ENCODE data around the gene AHRR.
"Not testable (repeated sequence)": the region's sequence is repeated elsewhere in the genome, so short reads cannot be mapped to it uniquely, and the experiment has no call there.

AHRR gene

DNA sequence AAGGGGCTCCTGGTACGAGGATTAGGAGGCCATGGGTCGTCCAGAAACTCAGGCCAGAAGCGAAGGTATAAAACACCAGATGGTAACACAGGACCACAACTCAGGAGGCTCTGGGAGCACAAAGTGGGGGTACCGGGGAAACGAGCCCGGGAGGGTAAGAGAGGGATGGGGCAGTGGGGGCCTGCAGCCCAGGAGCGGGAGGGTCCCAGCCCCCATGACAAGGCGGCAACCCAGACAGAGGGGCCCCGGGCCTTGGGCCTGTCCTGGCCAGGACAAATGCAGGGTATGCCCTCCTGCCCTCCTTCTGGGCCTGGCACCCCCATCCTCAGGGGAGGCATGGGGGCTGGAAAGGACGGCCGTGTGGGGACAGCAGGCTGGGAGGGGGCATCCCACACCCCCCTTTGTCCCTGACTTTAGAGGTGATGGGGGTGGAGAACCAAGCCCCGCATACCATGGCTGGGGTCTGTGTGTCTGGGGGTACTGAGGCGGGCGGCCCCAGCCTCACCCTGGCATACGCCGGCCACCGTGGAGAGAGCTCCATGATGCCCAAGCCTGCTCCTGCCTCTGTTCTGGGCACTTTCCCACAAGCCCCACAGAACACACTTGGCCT is 74.5 kb downstream of the AHRR start:
- H3K9me3 ChIP-seq: no peaks in the 10 kb centered on the region
- H3K4me1 ChIP-seq: peaks cover 16% of the 10 kb centered on the region
- H3K36me3 ChIP-seq (replicated peaks): no peaks in the 10 kb centered on the region
- H3K4me3 ChIP-seq: no peak overlapping the region
- H3K27me3 ChIP-seq (ENCODE audit: low read depth): no peaks in the 10 kb centered on the region
- no peak for DNase-seq (ENCODE audit: low spot score in 2 of 2)
- in situ Hi-C loops (cut with MboI; ENCODE audit: low sequenced_read_pairs): no loop called here

DNA sequence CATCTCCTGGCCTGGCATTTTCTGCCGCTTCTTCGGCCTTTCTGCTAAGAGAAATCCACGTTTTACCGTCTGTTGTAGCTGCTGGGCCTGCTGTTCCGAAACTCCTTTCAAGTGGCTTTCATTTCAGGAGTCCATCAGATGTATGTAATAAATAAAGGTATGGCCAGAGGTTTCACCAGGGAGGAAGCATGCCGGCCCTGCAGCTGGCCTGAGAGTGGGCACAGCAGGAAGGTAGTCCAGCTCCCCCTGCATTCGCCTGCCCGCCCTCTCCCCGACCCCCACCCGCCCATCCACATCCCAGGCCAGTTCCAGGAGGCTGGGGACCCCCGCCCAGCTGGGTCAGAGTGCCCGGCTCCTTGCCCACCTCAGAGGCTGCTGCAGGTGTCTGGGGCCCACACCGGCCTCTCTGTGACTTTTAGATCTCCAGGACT is 75.0 kb downstream of the AHRR start:
- H3K4me3 ChIP-seq: no peak overlapping the region
- no peak for DNase-seq (ENCODE audit: low spot score in 2 of 2)
- peaks cover 16% of the 10 kb centered on the region for H3K4me1 ChIP-seq
- H3K36me3 ChIP-seq (replicated peaks): no peaks in the 10 kb centered on the region
- in situ Hi-C loops (cut with MboI; ENCODE audit: low sequenced_read_pairs): no loop called here
- H3K27me3 ChIP-seq (ENCODE audit: low read depth): no peaks in the 10 kb centered on the region
- H3K9me3 ChIP-seq: no peaks in the 10 kb centered on the region

DNA sequence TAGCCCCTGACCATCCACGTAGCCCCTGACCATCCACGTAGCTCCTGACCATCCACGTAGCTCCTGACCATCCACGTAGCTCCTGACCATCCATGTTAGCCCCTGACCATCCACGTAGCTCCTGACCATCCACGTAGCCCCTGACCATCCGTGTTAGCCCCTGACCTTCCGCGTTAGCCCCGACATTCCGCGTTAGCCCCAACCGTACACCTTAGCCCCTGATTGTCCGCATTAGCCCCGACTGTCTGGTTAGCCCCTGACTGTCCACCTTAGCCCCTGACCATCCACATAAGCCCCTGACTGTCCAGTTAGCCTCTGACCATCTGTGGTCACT is 76.6 kb downstream of the AHRR start:
- H3K27me3 ChIP-seq (ENCODE audit: low read depth); H3K4me3 ChIP-seq; DNase-seq (ENCODE audit: low spot score in 2 of 2); H3K9me3 ChIP-seq; H3K36me3 ChIP-seq (replicated peaks); in situ Hi-C loops (cut with MboI; ENCODE audit: low sequenced_read_pairs): not testable (repeated sequence)
- H3K4me1 ChIP-seq: peaks cover 16% of the 10 kb centered on the region

DNA sequence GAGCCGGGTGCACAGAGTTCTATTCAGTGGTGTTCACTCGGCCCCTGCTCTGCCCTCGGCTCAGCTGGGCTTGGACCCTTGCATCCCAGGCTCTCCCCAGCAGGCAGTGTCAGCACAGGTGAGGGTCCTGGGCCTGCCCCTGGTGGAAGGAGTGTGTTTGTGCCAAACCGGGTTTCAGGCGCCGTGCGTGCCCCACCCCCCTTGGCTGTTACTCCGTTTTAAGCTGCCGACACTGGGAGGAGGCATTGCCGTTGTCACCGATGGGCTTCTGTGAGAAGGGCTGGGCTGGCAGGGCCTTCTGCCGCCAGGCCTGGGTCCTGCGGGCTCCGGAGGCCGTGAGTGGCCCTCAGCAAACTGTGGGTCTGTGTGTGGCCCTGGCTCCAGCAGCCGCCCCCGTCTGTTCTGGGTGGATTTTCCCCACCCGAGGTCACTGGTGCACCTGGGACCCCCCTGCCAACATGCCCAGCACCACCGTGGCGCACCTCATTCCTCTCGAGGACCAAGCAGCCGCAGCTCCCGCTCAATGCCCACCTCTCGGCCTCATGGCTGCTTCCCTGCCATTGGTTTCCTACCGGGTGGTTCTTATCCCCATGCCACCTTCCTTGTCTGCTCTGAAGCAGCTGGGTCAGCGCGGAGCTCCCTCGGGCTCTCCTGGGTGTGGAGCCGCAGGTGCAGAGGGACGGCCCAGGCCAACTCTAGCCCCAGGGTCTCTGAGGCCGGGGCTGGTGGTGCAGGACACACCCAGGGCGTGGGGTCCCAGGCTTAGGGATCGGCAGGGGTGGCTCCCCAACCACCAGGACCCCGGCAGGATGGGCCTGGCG is 77.2 kb downstream of the AHRR start:
- no peaks in the 10 kb centered on the region for H3K27me3 ChIP-seq (ENCODE audit: low read depth)
- peaks cover 16% of the 10 kb centered on the region for H3K4me1 ChIP-seq
- no peaks in the 10 kb centered on the region for H3K9me3 ChIP-seq
- in situ Hi-C loops (cut with MboI; ENCODE audit: low sequenced_read_pairs): no loop called here
- no peaks in the 10 kb centered on the region for H3K36me3 ChIP-seq (replicated peaks)
- H3K4me3 ChIP-seq: no peak overlapping the region
- no peak for DNase-seq (ENCODE audit: low spot score in 2 of 2)

DNA sequence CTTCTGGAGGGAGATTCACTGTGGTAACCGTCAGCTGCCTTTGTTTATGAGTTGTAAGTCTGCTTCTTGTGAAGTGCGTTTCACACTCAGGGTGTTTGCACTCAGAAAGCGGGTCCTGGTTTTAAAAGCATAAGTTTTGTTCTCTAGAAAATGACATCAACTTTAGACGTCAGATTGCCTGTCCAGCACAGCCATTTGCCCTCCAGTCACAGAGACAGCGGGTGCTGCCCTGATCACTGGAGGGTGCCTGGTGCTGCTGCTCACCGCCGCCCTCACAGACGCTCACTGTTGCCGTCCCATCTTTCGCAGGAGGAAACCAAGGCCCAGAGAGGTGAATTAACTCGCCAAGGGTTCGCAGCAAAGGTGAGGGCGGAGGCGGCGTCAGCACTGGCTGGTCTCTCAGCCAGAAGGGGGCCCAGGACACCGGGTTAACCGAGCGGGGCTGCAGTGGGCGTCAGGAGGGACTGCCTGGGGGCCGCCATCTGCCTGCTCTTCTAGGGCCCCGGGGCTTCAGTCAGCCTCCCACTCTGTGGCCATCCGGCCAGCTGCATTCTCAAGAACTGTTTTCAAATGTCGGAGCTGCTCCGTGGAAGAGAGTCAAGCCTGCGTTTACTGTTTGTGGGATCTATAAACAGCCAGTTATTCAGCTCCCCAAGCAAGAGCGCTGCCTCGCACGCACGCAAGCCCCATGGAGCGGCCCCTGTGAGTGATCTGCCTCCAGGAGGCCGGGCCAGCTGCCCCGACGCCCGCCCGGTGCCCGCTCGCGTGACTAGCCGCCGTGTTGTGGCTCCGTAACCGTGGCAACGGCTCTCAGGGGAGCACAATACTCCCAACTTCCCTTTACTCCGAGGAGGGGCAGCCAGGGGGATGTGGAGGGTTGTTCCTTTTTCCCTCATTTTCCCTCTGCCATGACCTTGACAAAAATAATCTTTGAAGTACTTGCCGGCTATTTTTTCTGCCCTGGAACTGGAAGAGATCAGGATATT is 78.1 kb downstream of the AHRR start:
- Histone ChIP-seq H3K4me1 (peaks cover 16% of the 10 kb centered on the region), H3K4me3 (peak overlapping the region; percentile 2; the same call in 1 of the 2 replicates), H3K36me3 (replicated peaks) (no peaks in the 10 kb centered on the region), H3K9me3 (no peaks in the 10 kb centered on the region), H3K27me3 (ENCODE audit: low read depth) (no peaks in the 10 kb centered on the region)
- DNase-seq (ENCODE audit: low spot score in 2 of 2): peak; percentile 85 to 96
- in situ Hi-C loops (cut with MboI; ENCODE audit: low sequenced_read_pairs): no loop called here

DNA sequence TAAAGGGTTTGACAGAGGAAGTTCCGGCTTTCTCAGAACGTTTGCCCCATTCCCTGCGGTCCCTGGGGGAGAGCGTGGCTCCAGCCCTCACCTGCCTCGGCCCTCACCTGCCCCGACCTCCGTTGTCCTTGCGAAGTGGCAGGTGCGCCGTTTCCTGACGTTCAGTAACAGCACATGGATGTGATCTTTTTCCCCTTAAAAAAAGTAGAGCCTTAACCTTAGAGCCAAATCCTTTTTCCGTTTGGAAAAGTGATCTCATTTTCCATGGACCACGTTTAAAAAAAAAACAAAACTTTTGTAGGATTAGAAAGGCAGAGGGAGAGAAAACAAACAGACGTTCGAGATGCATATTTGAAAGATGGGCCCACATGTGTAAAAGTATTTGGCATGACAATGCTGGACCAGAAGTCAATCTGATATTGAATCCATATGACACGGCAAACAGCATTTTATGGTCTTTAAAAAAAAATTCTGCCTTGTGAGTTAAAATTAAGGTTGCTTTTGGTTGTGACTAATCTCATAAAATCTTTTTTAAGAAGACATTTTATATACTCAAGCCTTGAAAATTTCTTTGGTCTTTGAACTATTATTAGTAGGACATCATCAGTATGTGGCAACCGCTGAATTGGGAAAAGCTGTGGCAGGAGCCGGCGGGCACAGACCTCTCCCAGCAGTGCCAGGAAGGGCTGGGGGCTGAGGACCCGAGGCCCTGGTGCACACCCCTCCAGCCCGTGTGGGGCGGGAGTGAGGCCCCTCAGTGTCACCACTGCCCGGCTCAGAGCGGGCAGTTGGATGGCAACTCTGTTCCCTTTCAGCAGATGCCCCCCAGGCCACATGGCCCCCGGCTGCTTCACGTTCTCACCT is 79.0 kb downstream of the AHRR start:
- H3K36me3 ChIP-seq (replicated peaks): no peaks in the 10 kb centered on the region
- H3K4me3 ChIP-seq: no peak overlapping the region
- no peaks in the 10 kb centered on the region for H3K27me3 ChIP-seq (ENCODE audit: low read depth)
- DNase-seq (ENCODE audit: low spot score in 2 of 2): peak in 1 of 2 experiments; percentile 2
- H3K4me1 ChIP-seq: peaks cover 16% of the 10 kb centered on the region
- H3K9me3 ChIP-seq: no peaks in the 10 kb centered on the region
- in situ Hi-C loops (cut with MboI; ENCODE audit: low sequenced_read_pairs): no loop called here

DNA sequence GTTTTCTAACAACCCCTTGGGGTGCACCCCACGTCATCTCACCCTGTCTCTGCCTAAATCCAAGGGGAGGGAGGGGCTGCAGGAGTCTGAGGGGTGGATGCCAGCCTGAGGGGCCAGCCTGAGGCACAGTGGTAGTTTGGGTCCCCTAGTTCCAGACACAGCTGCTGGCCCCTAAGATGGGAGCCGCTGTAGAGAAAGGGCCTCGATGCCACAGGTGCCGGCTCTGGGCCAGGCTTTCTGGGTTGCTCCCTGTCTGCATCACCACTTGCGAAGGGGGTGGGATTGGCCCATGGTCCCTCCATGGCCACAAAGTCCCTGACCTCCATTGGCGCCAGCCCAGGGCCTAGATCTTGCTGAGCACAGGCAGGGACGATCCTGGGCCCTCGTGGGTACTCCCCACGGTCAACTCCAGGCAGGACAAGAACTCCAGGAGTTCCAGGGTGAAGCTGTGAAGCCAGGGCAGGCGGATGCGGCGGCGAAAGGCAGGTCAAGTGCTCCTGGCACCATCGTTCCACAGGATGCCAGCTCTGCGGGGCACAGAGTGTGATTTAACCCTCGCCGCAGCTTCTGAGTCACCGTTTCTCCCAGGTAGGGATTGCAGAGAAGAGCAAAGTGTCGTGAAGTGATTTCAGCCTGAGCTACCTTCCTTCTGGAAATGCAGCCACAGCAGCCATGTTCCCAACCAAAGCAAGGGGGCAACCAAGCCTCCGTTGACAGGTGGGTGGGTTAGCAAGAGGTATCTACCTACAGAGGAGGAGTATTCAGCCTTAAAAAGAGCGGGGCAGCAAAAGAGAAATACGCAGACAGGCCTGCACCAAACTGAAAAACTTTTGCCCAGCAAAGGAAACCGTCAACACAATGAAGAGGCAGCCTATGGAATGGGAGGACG is 79.9 kb downstream of the AHRR start:
- H3K4me1 ChIP-seq: peaks cover 16% of the 10 kb centered on the region
- DNase-seq (ENCODE audit: low spot score in 2 of 2): no peak
- H3K4me3 ChIP-seq: no peak overlapping the region
- H3K9me3 ChIP-seq: no peaks in the 10 kb centered on the region
- no peaks in the 10 kb centered on the region for H3K27me3 ChIP-seq (ENCODE audit: low read depth)
- in situ Hi-C loops (cut with MboI; ENCODE audit: low sequenced_read_pairs): no loop called here
- H3K36me3 ChIP-seq (replicated peaks): no peaks in the 10 kb centered on the region

DNA sequence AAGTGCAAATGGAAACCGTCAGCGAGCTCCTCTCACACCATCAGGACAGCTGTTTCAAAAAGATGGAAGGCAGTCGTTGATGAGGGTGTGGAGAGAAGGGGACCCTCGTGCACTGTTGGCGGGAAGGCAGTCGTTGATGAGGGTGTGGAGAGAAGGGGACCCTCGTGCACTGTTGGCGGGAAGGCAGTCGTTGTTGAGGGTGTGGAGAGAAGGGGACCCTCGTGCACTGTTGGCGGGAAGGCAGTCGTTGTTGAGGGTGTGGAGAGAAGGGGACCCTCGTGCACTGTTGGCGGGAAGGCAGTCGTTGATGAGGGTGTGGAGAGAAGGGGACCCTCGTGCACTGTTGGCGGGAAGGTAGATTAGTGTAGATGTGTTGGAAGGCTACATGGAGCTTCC is 80.7 kb downstream of the AHRR start:
- H3K36me3 ChIP-seq (replicated peaks); H3K9me3 ChIP-seq; H3K4me3 ChIP-seq; in situ Hi-C loops (cut with MboI; ENCODE audit: low sequenced_read_pairs); H3K27me3 ChIP-seq (ENCODE audit: low read depth); DNase-seq (ENCODE audit: low spot score in 2 of 2): not testable (repeated sequence)
- peaks cover 16% of the 10 kb centered on the region for H3K4me1 ChIP-seq

DNA sequence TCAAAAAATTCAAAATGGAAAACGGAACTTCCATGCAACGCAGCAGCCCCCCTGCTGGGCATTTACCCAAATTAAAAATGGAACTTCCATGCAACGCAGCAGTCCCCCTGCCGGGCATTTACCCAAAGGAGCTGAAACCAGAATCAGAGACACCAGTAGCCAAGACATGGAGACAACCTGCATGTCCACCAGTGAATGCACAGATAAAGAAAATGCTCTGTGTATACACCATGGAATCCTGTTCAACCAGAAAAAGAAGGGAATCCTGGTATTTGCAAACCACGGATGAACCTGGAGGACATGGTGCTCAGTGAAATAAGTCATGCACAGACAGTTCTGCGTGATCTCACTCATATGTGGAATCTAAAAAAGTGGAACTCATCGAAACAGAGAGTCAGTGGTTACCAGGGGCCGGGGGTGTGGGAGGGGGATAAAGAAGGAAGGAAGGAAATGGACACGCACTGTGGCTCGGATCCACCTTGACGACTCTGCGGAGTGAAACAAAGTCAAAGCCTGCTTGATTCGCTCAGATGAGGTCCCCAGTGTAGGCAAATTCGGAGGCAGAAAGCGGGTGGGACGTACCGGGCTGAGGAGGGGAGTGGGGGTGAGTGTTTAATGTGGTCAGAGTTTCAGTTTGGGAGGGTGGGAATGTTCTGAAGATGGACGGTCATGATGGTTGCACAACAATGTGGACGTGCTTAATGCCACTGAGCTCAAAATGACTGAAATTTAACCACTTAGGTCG is 81.3 kb downstream of the AHRR start:
- in situ Hi-C loops (cut with MboI; ENCODE audit: low sequenced_read_pairs): no loop called here

DNA sequence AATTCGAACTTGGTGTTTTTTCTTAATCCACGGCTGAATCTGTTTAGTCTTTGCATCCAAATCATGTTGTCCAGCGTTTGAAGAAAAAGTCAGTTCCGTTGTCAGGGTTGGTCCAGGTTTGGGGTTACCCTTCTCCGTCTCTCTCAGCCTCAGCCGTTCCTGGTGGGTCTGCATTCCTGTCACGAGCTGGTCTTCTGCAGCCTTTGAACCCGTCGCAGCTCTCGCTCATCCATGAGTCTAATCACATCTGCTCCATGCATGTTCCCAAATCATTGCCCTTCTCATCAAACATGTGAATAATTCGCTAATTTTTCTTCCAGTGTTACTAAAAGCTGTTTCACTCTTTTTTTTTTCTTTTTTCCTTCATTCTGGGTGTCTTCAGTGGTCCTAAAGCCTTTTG is 82.5 kb downstream of the AHRR start:
- Histone ChIP-seq H3K9me3 (no peaks in the 10 kb centered on the region), H3K4me1 (peaks cover 16% of the 10 kb centered on the region), H3K4me3 (no peak overlapping the region), H3K27me3 (ENCODE audit: low read depth) (no peaks in the 10 kb centered on the region), H3K36me3 (replicated peaks) (no peaks in the 10 kb centered on the region)
- no peak for DNase-seq (ENCODE audit: low spot score in 2 of 2)
- in situ Hi-C loops (cut with MboI; ENCODE audit: low sequenced_read_pairs): no loop called here

More for the DNA sequence above, 81.3 kb downstream of the AHRR start:
- Histone ChIP-seq H3K36me3 (replicated peaks) (no peaks in the 10 kb centered on the region), H3K4me3 (no peak overlapping the region), H3K9me3 (no peaks in the 10 kb centered on the region), H3K4me1 (peaks cover 16% of the 10 kb centered on the region), H3K27me3 (ENCODE audit: low read depth) (no peaks in the 10 kb centered on the region)
- DNase-seq (ENCODE audit: low spot score in 2 of 2): no peak

DNA sequence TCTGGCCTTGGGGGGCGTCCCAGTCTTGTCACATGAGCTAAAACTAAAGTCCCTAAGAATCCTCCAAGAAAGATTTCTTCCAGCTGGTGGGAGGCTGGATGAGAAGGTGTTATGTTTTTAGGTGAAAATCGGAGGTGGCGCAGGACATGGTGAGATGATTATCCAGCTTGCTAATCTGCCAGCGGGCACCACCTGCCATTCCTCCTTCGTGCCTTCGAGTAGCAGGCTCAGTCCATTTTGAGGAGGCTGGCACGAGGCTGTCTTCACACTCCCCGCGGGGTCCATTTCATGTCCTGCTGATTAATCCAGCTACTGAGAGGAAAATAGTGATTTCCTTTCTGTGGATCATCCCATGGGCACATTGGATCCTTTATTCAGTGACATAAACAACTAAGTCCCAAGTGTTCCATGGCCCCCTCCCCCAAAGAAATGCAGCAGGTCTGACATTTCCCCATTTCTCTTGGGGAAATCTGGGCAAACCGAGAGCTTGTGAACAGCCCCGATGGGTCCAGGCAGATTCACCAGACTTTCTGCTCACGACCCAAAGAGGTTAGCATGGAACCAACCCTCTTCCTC is 83.2 kb downstream of the AHRR start:
- no peak for DNase-seq (ENCODE audit: low spot score in 2 of 2)
- in situ Hi-C loops (cut with MboI; ENCODE audit: low sequenced_read_pairs): no loop called here
- Histone ChIP-seq H3K4me1 (peaks cover 9% of the 10 kb centered on the region), H3K27me3 (ENCODE audit: low read depth) (no peaks in the 10 kb centered on the region), H3K36me3 (replicated peaks) (no peaks in the 10 kb centered on the region), H3K9me3 (no peaks in the 10 kb centered on the region), H3K4me3 (no peak overlapping the region)

DNA sequence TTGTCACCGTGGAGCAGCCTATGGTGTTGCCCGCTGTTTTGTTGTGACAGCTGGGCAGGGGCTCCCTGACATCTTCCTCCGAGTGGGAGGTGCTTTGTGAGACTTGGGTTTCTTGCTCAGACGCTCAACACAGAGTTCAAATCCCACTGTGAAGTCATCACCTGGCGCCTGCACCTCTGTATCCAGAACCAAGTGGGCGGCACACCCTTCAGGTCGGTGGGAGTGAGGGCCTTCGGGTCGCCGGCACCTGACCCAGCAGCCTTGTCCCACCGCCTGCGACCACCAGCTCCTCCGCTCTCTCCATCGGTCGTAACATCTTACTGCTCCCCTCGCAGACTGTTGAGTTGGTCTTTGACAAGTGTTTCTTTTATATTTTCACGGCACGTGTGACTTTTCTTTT is 83.9 kb downstream of the AHRR start:
- H3K4me3 ChIP-seq: no peak overlapping the region
- no peaks in the 10 kb centered on the region for H3K9me3 ChIP-seq
- DNase-seq (ENCODE audit: low spot score in 2 of 2): no peak
- no peaks in the 10 kb centered on the region for H3K36me3 ChIP-seq (replicated peaks)
- H3K4me1 ChIP-seq: peaks cover 3% of the 10 kb centered on the region
- no peaks in the 10 kb centered on the region for H3K27me3 ChIP-seq (ENCODE audit: low read depth)
- in situ Hi-C loops (cut with MboI; ENCODE audit: low sequenced_read_pairs): no loop called here

Data from HAP-1 (cell line).